Suprapubic skin (tissue), 4 donors: Measurements from ENCODE around the gene ACER3.

Source experiments
- CTCF ChIP-seq, 2 donors: fragments of 200-600 bp in 1 of 2; fragments of 450-650 bp in 1 of 2; sonication (generic) in 1 of 2; IDR thresholded peaks; one replicate each; pipeline ENCODE4 v1.5.1; 2016 to 2019; ENCODE audit warnings: antibody characterized with exemption in 2 of 2, mild to moderate bottlenecking in 1 of 2, moderate library complexity in 1 of 2
- EP300 ChIP-seq: sonication (generic); formaldehyde crosslinking; IDR thresholded peaks from one replicate; pipeline ENCODE4 v1.6.1; 2017; ENCODE audit warnings: antibody characterized with exemption
- POLR2AphosphoS5 ChIP-seq, 3 donors: sonication (generic); formaldehyde crosslinking; IDR thresholded peaks; one replicate each; pipeline ENCODE4 v1.6.1; 2017; ENCODE audit warnings: antibody characterized with exemption in 3 of 3

DNA sequence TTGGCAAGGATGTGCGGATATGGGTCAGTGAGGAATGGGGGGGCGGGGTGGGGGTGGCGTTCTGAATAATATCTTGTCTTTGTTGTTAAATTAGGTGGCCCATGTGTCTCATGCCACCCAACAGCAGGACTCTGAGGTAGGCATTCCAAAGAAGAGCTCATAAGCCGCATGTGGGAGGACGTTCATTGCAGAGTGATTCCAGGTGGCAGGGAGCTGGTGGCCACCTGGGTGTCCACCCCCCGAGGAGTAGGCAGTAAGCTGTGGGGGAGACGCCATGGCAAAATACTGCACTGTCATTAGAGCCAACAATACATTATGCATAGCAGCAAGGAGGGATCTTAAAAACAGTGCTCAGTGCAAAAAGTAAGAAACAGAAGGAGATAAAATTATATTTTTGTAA is 191.8 kb downstream of the ACER3 start:
- no peak for TF ChIP-seq POLR2AphosphoS5 (IDR thresholded peaks at IDR 0.05)
- no peak for TF ChIP-seq EP300
- no peak for TF ChIP-seq CTCF (IDR thresholded peaks at IDR 0.05)
